OCI-LY7 (cell line): Measurements from ENCODE around the gene XIAP. TPM values are rescaled to one million over a fixed set of nuclear protein-coding genes. Genes with fewer than 3 reads are reported as not detected.
A peak's percentile ranks its signal among the peaks of the same experiment; 100 is the strongest.

ENCODE experiments used
- BruUV-seq: library from RNA; stranded (reverse); fragments of 400-500 nt; replicated peaks from 2 replicates; lab custom pipeline; 2021; lab: Mats Ljungman, UMichigan
- CTCF ChIA-PET: fragments of 300-600 bp; sonication (Branson Sonifier 250); formaldehyde crosslinking; loops from one replicate; lab custom pipeline; 2022; ENCODE audit warnings: antibody characterized with exemption; ENCODE audit not compliant: unreplicated experiment; lab: Charles Lee
- POLR2A ChIA-PET: fragments of 300-600 bp; sonication (Branson Sonifier 250); formaldehyde crosslinking; loops from one replicate; lab custom pipeline; 2022; ENCODE audit warnings: antibody characterized with exemption; lab: Charles Lee
- DNase-seq: peaks from one replicate; pipeline ENCODE4 v3.0.0-alpha.2; 2015; ENCODE audit warnings: low spot score
- H2AFZ ChIP-seq: fragments of 200-600 bp; sonication (generic), shearing (Covaris generic); 2 replicates; pipeline ENCODE4 v1.6.1; 2014; ENCODE audit warnings: mild to moderate bottlenecking, antibody characterized with exemption, low read length, moderate library complexity
- H3K27ac ChIP-seq: fragments of 200-600 bp; sonication (generic); 2 replicates; pipeline ENCODE4 v1.5.1; 2014; ENCODE audit warnings: mixed run types, low read depth, mild to moderate bottlenecking, moderate library complexity, low read length, inconsistent platforms; ENCODE audit not compliant: poor library complexity, severe bottlenecking
- H3K36me3 ChIP-seq: fragments of 200-600 bp; sonication (generic); 2 replicates; pipeline ENCODE4 v1.6.1; 2014; ENCODE audit warnings: mild to moderate bottlenecking, antibody characterized with exemption, low read length, moderate library complexity, mixed read lengths; ENCODE audit not compliant: insufficient read depth
- H3K4me1 ChIP-seq: fragments of 200-600 bp; sonication (generic); 2 replicates; pipeline ENCODE4 v1.5.1; 2014; ENCODE audit warnings: mild to moderate bottlenecking, low read length; ENCODE audit not compliant: insufficient read depth, poor library complexity, severe bottlenecking
- H3K4me2 ChIP-seq: fragments of 200-600 bp; sonication (generic); 2 replicates; pipeline ENCODE4 v1.6.1; 2014; ENCODE audit warnings: mild to moderate bottlenecking, low read length
- H3K4me3 ChIP-seq: fragments of 200-600 bp; sonication (generic); 2 replicates; pipeline ENCODE4 v1.5.1; 2014; ENCODE audit warnings: mild to moderate bottlenecking, low read depth, low read length; ENCODE audit not compliant: poor library complexity, severe bottlenecking
- H3K79me2 ChIP-seq: fragments of 200-600 bp; sonication (generic); 2 replicates; pipeline ENCODE4 v1.6.1; 2016; ENCODE audit warnings: low read depth, mild to moderate bottlenecking, low read length, moderate library complexity, mixed read lengths; ENCODE audit not compliant: insufficient read depth
- H3K9me2 ChIP-seq: fragments of 200-600 bp; sonication (generic); 2 replicates; pipeline ENCODE4 v1.6.1; 2016; ENCODE audit warnings: mild to moderate bottlenecking, low read length, mixed read lengths; ENCODE audit not compliant: insufficient read depth
- H3K9me3 ChIP-seq: fragments of 200-600 bp; sonication (generic); 2 replicates; pipeline ENCODE4 v1.6.1; 2014; ENCODE audit warnings: mild to moderate bottlenecking, mixed run types, low read length, mixed read lengths
- H4K20me1 ChIP-seq: fragments of 200-600 bp; sonication (generic); 2 replicates; pipeline ENCODE4 v1.6.1; 2014; ENCODE audit warnings: mild to moderate bottlenecking, antibody characterized with exemption, low read length, moderate library complexity, mixed read lengths; ENCODE audit not compliant: insufficient read depth
- EZH2phosphoT487 ChIP-seq: fragments of 200-600 bp; sonication (generic); IDR thresholded peaks from 2 replicates; pipeline ENCODE4 v1.6.1; 2018; ENCODE audit warnings: low read depth, borderline replicate concordance, mild to moderate bottlenecking, mixed run types, antibody characterized with exemption, low read length, moderate library complexity, mixed read lengths
- intact Hi-C: fragments of 100-400 bp; cut with micrococcal nuclease; formaldehyde crosslinking; loops from one replicate; pipeline ENCODE4 v1.10.0; 2022; ENCODE audit not compliant: unreplicated experiment
- total RNA-seq, 2 experiments: library from RNA; depleted of rRNA in 1 of 2; stranded (reverse); fragments of >200 nt in 1 of 2; shearing (Covaris generic) in 1 of 2; gene quantifications; 2 replicates each; pipeline ENCODE4 v1.2.3, GENCODE V29; 2014 to 2022
- TF ChIP-seq, protein P1 (sequence below): fragments of 200-600 bp; sonication (generic); conservative IDR thresholded peaks from 2 replicates; pipeline ENCODE4 v1.5.1; 2014; ENCODE audit warnings: mild to moderate bottlenecking, antibody characterized with exemption, low read length, moderate library complexity, mixed read lengths

XIAP gene
- total RNA-seq, 2 experiments from 2014 or later = 20.2 to 28.7 TPM

DNA sequence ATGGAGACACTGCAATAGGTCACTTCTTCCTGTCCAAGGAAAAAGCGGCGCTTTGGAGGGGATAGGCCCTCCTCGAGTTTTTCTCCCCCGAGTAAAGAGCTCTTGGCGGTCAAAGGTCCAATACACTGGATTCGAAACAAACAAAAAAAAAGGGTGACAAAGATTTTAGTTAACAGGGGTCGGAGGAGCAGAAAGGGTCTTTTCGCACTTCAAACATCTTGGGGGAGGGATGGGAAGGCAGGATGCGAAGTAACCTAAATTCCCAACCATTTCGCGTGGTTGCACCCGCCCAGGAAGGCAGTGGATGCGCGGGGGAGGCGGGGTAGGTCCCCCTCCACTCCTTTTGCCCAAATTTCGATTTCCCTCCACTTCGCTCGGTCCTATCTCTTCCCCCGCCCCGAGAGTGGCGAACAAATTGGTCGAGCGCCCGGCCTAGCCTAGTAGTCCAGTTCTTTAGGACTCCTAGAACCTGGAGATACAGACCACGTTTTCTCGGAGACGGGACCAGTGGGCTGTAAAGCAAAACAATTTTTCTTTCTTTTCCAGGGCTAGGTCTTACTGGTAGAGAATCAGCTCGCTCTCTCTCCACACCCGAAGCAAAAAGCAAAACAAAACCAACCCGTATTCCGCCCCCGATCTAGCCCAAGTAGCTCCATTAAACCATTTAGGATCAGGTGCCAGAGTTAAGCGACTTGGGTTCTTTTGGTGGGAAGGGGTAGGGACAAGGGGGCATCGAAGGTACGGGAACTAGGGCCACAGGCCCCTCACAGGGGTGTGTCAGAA is 99.6 kb downstream of the XIAP start:
- no peaks in the 10 kb centered on the region for H3K9me3 ChIP-seq
- BruUV-seq = TSS peak; percentile 66
- peaks cover 14% of the 10 kb centered on the region for H3K4me1 ChIP-seq
- POLR2A ChIA-PET = interaction anchor here (0.5 to 1.0 kb wide), 4 partner anchors 20 to 228 kb away, joined by 3 to 6 read pairs (median 4); partner anchors contain the start of gene XIAP
- peak; percentile 31 for DNase-seq
- peak overlapping the region; percentile 84 for H3K4me3 ChIP-seq
- no peaks in the 10 kb centered on the region for H3K36me3 ChIP-seq
- intact Hi-C loops = loop anchor here (1.0 to 5.0 kb wide), 4 partner anchors 59 to 253 kb away; no protein-coding TSS in a partner anchor
- CTCF ChIA-PET = no interaction called here
- H4K20me1 ChIP-seq = peaks cover 12% of the 10 kb centered on the region; the same call in 1 of the 2 replicates
- H3K4me2 ChIP-seq = peak overlapping the region; percentile 85
- TF ChIP-seq EZH2phosphoT487 = no peak
- TF ChIP-seq, protein P1, sequence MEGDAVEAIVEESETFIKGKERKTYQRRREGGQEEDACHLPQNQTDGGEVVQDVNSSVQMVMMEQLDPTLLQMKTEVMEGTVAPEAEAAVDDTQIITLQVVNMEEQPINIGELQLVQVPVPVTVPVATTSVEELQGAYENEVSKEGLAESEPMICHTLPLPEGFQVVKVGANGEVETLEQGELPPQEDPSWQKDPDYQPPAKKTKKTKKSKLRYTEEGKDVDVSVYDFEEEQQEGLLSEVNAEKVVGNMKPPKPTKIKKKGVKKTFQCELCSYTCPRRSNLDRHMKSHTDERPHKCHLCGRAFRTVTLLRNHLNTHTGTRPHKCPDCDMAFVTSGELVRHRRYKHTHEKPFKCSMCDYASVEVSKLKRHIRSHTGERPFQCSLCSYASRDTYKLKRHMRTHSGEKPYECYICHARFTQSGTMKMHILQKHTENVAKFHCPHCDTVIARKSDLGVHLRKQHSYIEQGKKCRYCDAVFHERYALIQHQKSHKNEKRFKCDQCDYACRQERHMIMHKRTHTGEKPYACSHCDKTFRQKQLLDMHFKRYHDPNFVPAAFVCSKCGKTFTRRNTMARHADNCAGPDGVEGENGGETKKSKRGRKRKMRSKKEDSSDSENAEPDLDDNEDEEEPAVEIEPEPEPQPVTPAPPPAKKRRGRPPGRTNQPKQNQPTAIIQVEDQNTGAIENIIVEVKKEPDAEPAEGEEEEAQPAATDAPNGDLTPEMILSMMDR = no peak
- peak overlapping the region; percentile 87; the same call in 1 of the 2 replicates for H2AFZ ChIP-seq
- H3K79me2 ChIP-seq = peaks cover 49% of the 10 kb centered on the region
- H3K9me2 ChIP-seq = no peaks in the 10 kb centered on the region
- peak overlapping the region; percentile 67 for H3K27ac ChIP-seq

DNA sequence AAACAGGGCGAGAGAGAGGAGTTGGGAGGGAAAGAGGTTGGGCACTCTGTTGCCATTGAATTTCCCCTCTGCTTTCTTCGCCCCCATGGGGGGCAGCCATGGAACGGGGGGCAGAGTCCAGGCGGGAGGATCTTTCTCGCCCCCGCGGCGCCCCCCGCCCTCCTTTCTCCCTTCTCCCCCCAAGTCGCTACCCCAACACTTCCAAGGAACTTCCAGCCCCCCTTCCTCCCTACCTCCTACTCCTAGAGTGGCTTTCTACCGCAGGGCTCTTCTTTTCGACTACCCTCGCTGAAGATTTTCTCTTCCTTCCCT is 101.1 kb downstream of the XIAP start:
- TF ChIP-seq, protein P1 = no peak
- no peak for TF ChIP-seq EZH2phosphoT487
- H3K9me2 ChIP-seq = no peaks in the 10 kb centered on the region
- H4K20me1 ChIP-seq = peaks cover 22% of the 10 kb centered on the region
- H3K27ac ChIP-seq = peak overlapping the region; percentile 96
- no peak for DNase-seq
- CTCF ChIA-PET = no interaction called here
- H3K4me3 ChIP-seq = peak overlapping the region; percentile 93
- POLR2A ChIA-PET = interaction anchor here (0.6 kb wide), 1 partner anchor 1296 kb away, joined by 4 read pairs; no protein-coding TSS in a partner anchor
- TSS peak; percentile 65 for BruUV-seq
- intact Hi-C loops = loop anchor here (1.0 to 5.0 kb wide), 4 partner anchors 57 to 251 kb away; no protein-coding TSS in a partner anchor
- peaks cover 16% of the 10 kb centered on the region for H3K4me1 ChIP-seq
- no peaks in the 10 kb centered on the region for H3K9me3 ChIP-seq
- peak overlapping the region; percentile 93 for H3K4me2 ChIP-seq
- peaks cover 6% of the 10 kb centered on the region; the same call in 1 of the 2 replicates for H3K36me3 ChIP-seq
- H2AFZ ChIP-seq = peak overlapping the region; percentile 80
- peaks cover 63% of the 10 kb centered on the region for H3K79me2 ChIP-seq
